BLaER1 treated with 17β-estradiol and CSF1 and Interleukin-3, amounts not matched to agents 10 nM and 100 nM (cell line): Measurements from ENCODE around the gene CEP104.
A peak's percentile ranks its signal among the peaks of the same experiment; 100 is the strongest.

ENCODE experiments used
- H3K27ac ChIP-seq, 11 experiments: shearing (Covaris generic); formaldehyde crosslinking; 2 replicates each; pipeline ENCODE4 v1.8.1; 2022
- H3K27me3 ChIP-seq, 11 experiments: shearing (Covaris generic); formaldehyde crosslinking; 2 replicates each; pipeline ENCODE4 v1.8.1; 2022
- H3K36me3 ChIP-seq, 11 experiments: shearing (Covaris generic); formaldehyde crosslinking; 2 replicates each; pipeline ENCODE4 v1.8.1; 2022
- H3K4me1 ChIP-seq, 10 experiments: shearing (Covaris generic); formaldehyde crosslinking; 2 replicates each; pipeline ENCODE4 v1.8.1; 2022
- H3K4me2 ChIP-seq, 11 experiments: shearing (Covaris generic); formaldehyde crosslinking; 2 replicates each; pipeline ENCODE4 v1.8.1; 2022
- H3K4me3 ChIP-seq, 10 experiments: shearing (Covaris generic); formaldehyde crosslinking; 2 replicates each; pipeline ENCODE4 v1.8.1; 2022
- H3K9ac ChIP-seq, 11 experiments: shearing (Covaris generic); formaldehyde crosslinking; 2 replicates each; pipeline ENCODE4 v1.8.1; 2022
- H3K9me3 ChIP-seq, 11 experiments: shearing (Covaris generic); formaldehyde crosslinking; replicated peaks in 1 of 11; 2 replicates each; pipeline ENCODE4 v1.8.1; 2022
- H4K20me1 ChIP-seq, 11 experiments: shearing (Covaris generic); formaldehyde crosslinking; 2 replicates each; pipeline ENCODE4 v1.8.1; 2022
- Cebpa-rat ChIP-seq, 11 experiments: shearing (Covaris generic); IDR thresholded peaks; 2 replicates each; pipeline ENCODE4 v1.8.1; 2022

The CEP104 gene

GRCh38 chr1:3869751-3870301, 12.8 kb upstream of the CEP104 start:
- peaks cover 0 to 5% (median 0%) of the 10 kb centered on the region in 11 experiments; a peak in 1 of 22 replicates for H3K9me3 ChIP-seq
- H3K4me3 ChIP-seq = no peak overlapping the region
- peaks cover 0 to 57% (median 21%) of the 10 kb centered on the region in 11 experiments; a peak in 13 of 22 replicates for H4K20me1 ChIP-seq
- no peaks in the 10 kb centered on the region for H3K27me3 ChIP-seq
- H3K36me3 ChIP-seq = peaks cover 39 to 85% (median 71%) of the 10 kb centered on the region in 11 experiments
- 0 out of 22 replicates have a peak overlapping the region, but pooled peaks of 1 of the 11 experiments have one; percentile 15 for H3K27ac ChIP-seq
- H3K4me2 ChIP-seq = peak overlapping the region in 10 of 11 experiments; percentile 17 to 79 (median 64); a peak in 19 of 22 replicates
- peaks cover 8 to 33% (median 17%) of the 10 kb centered on the region in 10 experiments for H3K4me1 ChIP-seq
- no peak for TF ChIP-seq Cebpa-rat (IDR thresholded peaks at IDR 0.05)
- H3K9ac ChIP-seq = peak overlapping the region in 4 of 11 experiments; percentile 21 to 44 (median 28); a peak in 2 of 22 replicates

GRCh38 chr1:3868464-3869006, 11.5 kb upstream of the CEP104 start:
- Histone ChIP-seq H3K9me3 (0 out of 22 replicates have a peak, but pooled peaks cover 0 to 5% (median 0%) of the 10 kb centered on the region in 11 experiments), H3K27me3 (no peaks in the 10 kb centered on the region), H3K27ac (no peak overlapping the region), H3K4me2 (no peak overlapping the region), H3K36me3 (peaks cover 29 to 73% (median 62%) of the 10 kb centered on the region in 11 experiments), H4K20me1 (peaks cover 0 to 63% (median 21%) of the 10 kb centered on the region in 11 experiments; a peak in 13 of 22 replicates), H3K4me1 (peaks cover 15 to 33% (median 19%) of the 10 kb centered on the region in 10 experiments), H3K4me3 (no peak overlapping the region), H3K9ac (no peak overlapping the region)
- TF ChIP-seq Cebpa-rat (IDR thresholded peaks at IDR 0.05) = no peak

- no peak for TF ChIP-seq Cebpa-rat (IDR thresholded peaks at IDR 0.05)
- no peak overlapping the region for H3K9ac ChIP-seq
- no peaks in the 10 kb centered on the region for H3K27me3 ChIP-seq
- H3K4me3 ChIP-seq = no peak overlapping the region
- no peak overlapping the region for H3K27ac ChIP-seq
- no peak overlapping the region; a peak in 1 of 22 replicates for H3K4me2 ChIP-seq
- H3K36me3 ChIP-seq = peaks cover 12 to 64% (median 37%) of the 10 kb centered on the region in 11 experiments; a peak in 21 of 22 replicates
- peaks cover 15 to 28% (median 18%) of the 10 kb centered on the region in 10 experiments for H3K4me1 ChIP-seq
- H4K20me1 ChIP-seq = peaks cover 0 to 51% (median 21%) of the 10 kb centered on the region in 11 experiments; a peak in 13 of 22 replicates
- H3K9me3 ChIP-seq = 0 out of 22 replicates have a peak, but pooled peaks cover 0 to 5% (median 0%) of the 10 kb centered on the region in 11 experiments
Observed at GRCh38 chr1:3865606-3866160, 8.7 kb upstream of the CEP104 start.

- H3K9ac ChIP-seq = no peak overlapping the region
- peaks cover 0 to 5% (median 0%) of the 10 kb centered on the region in 11 experiments; a peak in 1 of 22 replicates for H3K9me3 ChIP-seq
- peak overlapping the region in 2 of 11 experiments; percentile 31 to 50; a peak in 4 of 22 replicates for H3K4me2 ChIP-seq
- H3K27me3 ChIP-seq = no peaks in the 10 kb centered on the region
- peaks cover 0 to 43% (median 16%) of the 10 kb centered on the region in 11 experiments; a peak in 12 of 22 replicates for H4K20me1 ChIP-seq
- H3K4me3 ChIP-seq = no peak overlapping the region
- H3K27ac ChIP-seq = no peak overlapping the region
- peaks cover 12 to 64% (median 37%) of the 10 kb centered on the region in 11 experiments; a peak in 21 of 22 replicates for H3K36me3 ChIP-seq
- peaks cover 9 to 21% (median 13%) of the 10 kb centered on the region in 10 experiments for H3K4me1 ChIP-seq
- no peak for TF ChIP-seq Cebpa-rat (IDR thresholded peaks at IDR 0.05)
Observed at GRCh38 chr1:3864884-3865283, 7.9 kb upstream of the CEP104 start.

- peaks cover 4 to 21% (median 13%) of the 10 kb centered on the region in 10 experiments for H3K4me1 ChIP-seq
- H4K20me1 ChIP-seq = peaks cover 5 to 43% (median 24%) of the 10 kb centered on the region in 11 experiments; a peak in 15 of 22 replicates
- H3K27ac ChIP-seq = no peak overlapping the region
- no peak overlapping the region for H3K4me2 ChIP-seq
- H3K9me3 ChIP-seq = peaks cover 0 to 3% (median 0%) of the 10 kb centered on the region in 11 experiments; a peak in 1 of 22 replicates
- no peaks in the 10 kb centered on the region for H3K27me3 ChIP-seq
- H3K9ac ChIP-seq = no peak overlapping the region
- H3K36me3 ChIP-seq = peaks cover 12 to 53% (median 30%) of the 10 kb centered on the region in 11 experiments; a peak in 20 of 22 replicates
- H3K4me3 ChIP-seq = no peak overlapping the region
- no peak for TF ChIP-seq Cebpa-rat (IDR thresholded peaks at IDR 0.05)
Observed at GRCh38 chr1:3863231-3863935, 6.4 kb upstream of the CEP104 start.

- H3K27ac ChIP-seq = peak overlapping the region in 1 of 11 experiments; percentile 81; a peak in 2 of 22 replicates
- H3K36me3 ChIP-seq = peaks cover 0 to 29% (median 9%) of the 10 kb centered on the region in 11 experiments; a peak in 13 of 22 replicates
- no peak for TF ChIP-seq Cebpa-rat (IDR thresholded peaks at IDR 0.05)
- H3K4me2 ChIP-seq = peak overlapping the region; percentile 90 to 99 (median 97)
- H3K9me3 ChIP-seq = no peaks in the 10 kb centered on the region; a peak in 1 of 22 replicates
- H3K9ac ChIP-seq = peak overlapping the region in 8 of 11 experiments; percentile 83 to 90 (median 84); a peak in 11 of 22 replicates
- H3K27me3 ChIP-seq = no peaks in the 10 kb centered on the region
- peaks cover 19 to 56% (median 33%) of the 10 kb centered on the region in 11 experiments; a peak in 19 of 22 replicates for H4K20me1 ChIP-seq
- peak overlapping the region; percentile 70 to 91 (median 80) for H3K4me3 ChIP-seq
- H3K4me1 ChIP-seq = peaks cover 24 to 35% (median 27%) of the 10 kb centered on the region in 10 experiments
Observed at GRCh38 chr1:3858231-3858981, 1.4 kb upstream of the CEP104 start.

GRCh38 chr1:3857791-3858129, 749 bp upstream of the CEP104 start:
- H3K4me2 ChIP-seq = peak overlapping the region; percentile 90 to 99 (median 97)
- no peaks in the 10 kb centered on the region; a peak in 1 of 22 replicates for H3K9me3 ChIP-seq
- peak overlapping the region; percentile 74 to 90 (median 85) for H3K9ac ChIP-seq
- H3K27me3 ChIP-seq = no peaks in the 10 kb centered on the region
- H3K4me3 ChIP-seq = peak overlapping the region; percentile 70 to 91 (median 80)
- no peak for TF ChIP-seq Cebpa-rat (IDR thresholded peaks at IDR 0.05)
- H3K4me1 ChIP-seq = peaks cover 24 to 35% (median 27%) of the 10 kb centered on the region in 10 experiments
- H3K36me3 ChIP-seq = peaks cover 0 to 25% (median 8%) of the 10 kb centered on the region in 11 experiments; a peak in 12 of 22 replicates
- H3K27ac ChIP-seq = peak overlapping the region in 10 of 11 experiments; percentile 73 to 86 (median 81); a peak in 20 of 22 replicates
- H4K20me1 ChIP-seq = peaks cover 26 to 62% (median 34%) of the 10 kb centered on the region in 11 experiments; a peak in 19 of 22 replicates
